ENCODE results near the gene MAOA.

MAOA gene

GRCh38 chrX:43731086-43731485 is 75.0 kb downstream of the MAOA start:
- ChIA-PET CTCF (no interaction called here), POLR2A (ENCODE audit: low non-redundant PET) (no interaction called here)
- no peak for DNase-seq (ENCODE audit: low spot score)
- no peak for TF ChIP-seq CTCF (conservative IDR thresholded peaks at IDR 0.05; ENCODE audit: low read depth)
- no peak overlapping the region for H3K27ac ChIP-seq

- ChIA-PET CTCF (no interaction called here), POLR2A (ENCODE audit: low non-redundant PET) (no interaction called here)
- TF ChIP-seq CTCF (conservative IDR thresholded peaks at IDR 0.05; ENCODE audit: low read depth) = no peak
- no peak overlapping the region for H3K27ac ChIP-seq
- DNase-seq (ENCODE audit: low spot score) = no peak
Measured at GRCh38 chrX:43733699-43734098, 77.6 kb downstream of the MAOA start.

GRCh38 chrX:43734444-43734843 is 78.3 kb downstream of the MAOA start:
- no peak for TF ChIP-seq CTCF (conservative IDR thresholded peaks at IDR 0.05; ENCODE audit: low read depth)
- CTCF ChIA-PET = no interaction called here

GRCh38 chrX:43735534-43735933 is 79.4 kb downstream of the MAOA start:
- ChIA-PET POLR2A (ENCODE audit: low non-redundant PET) (no interaction called here), CTCF (interaction anchor here (0.6 to 0.7 kb wide), 2 partner anchors 386 to 1388 kb away, joined by 3 to 4 read pairs; no protein-coding TSS in a partner anchor)
- no peak overlapping the region for H3K27ac ChIP-seq
- DNase-seq (ENCODE audit: low spot score) = no peak
- no peak for TF ChIP-seq CTCF (conservative IDR thresholded peaks at IDR 0.05; ENCODE audit: low read depth)

More at GRCh38 chrX:43734444-43734843, 78.3 kb downstream of the MAOA start:
- no peak for DNase-seq (ENCODE audit: low spot score)
- POLR2A ChIA-PET (ENCODE audit: low non-redundant PET) = no interaction called here
- no peak overlapping the region for H3K27ac ChIP-seq

GRCh38 chrX:43735957-43736356 is 79.9 kb downstream of the MAOA start:
- ChIA-PET POLR2A (ENCODE audit: low non-redundant PET) (no interaction called here), CTCF (interaction anchor here (0.6 kb wide), 1 partner anchor 386 kb away, joined by 4 read pairs; no protein-coding TSS in a partner anchor)
- no peak for TF ChIP-seq CTCF (conservative IDR thresholded peaks at IDR 0.05; ENCODE audit: low read depth)
- no peak for DNase-seq (ENCODE audit: low spot score)
- no peak overlapping the region for H3K27ac ChIP-seq

- TF ChIP-seq CTCF (conservative IDR thresholded peaks at IDR 0.05; ENCODE audit: low read depth) = no peak
- H3K27ac ChIP-seq = no peak overlapping the region
- CTCF ChIA-PET = no interaction called here
- peak; percentile 10 for DNase-seq (ENCODE audit: low spot score)
- POLR2A ChIA-PET (ENCODE audit: low non-redundant PET) = no interaction called here
Measured at GRCh38 chrX:43741843-43742573, 85.9 kb downstream of the MAOA start.

All from RWPE1 (cell line).